GM18508 (cell line): ENCODE results near the gene MFSD12.
A peak's percentile ranks its signal among the peaks of the same experiment; 100 is the strongest.
"Not testable (repeated sequence)": the region's sequence is repeated elsewhere in the genome, so short reads cannot be mapped to it uniquely, and the experiment has no call there.

Source experiments
- ATAC-seq: cut with Tn5 transposase; IDR thresholded peaks from one replicate; pipeline ENCODE4 v1.9.1; 2021; ENCODE audit warnings: moderate number of reproducible peaks; ENCODE audit not compliant: insufficient read depth, unreplicated experiment

The MFSD12 gene

GRCh38 chr19:3511506-3512251 is 45.7 kb downstream of the MFSD12 start:
- ATAC-seq, result no peak

- ATAC-seq, result no peak
Observed at GRCh38 chr19:3510727-3511126, 46.7 kb downstream of the MFSD12 start.

- ATAC-seq, result no peak
Observed at GRCh38 chr19:3509566-3509989, 47.8 kb downstream of the MFSD12 start.

- no peak for ATAC-seq
Observed at GRCh38 chr19:3508771-3509535, 48.4 kb downstream of the MFSD12 start.

GRCh38 chr19:3508121-3508661 is 49.2 kb downstream of the MFSD12 start:
- not testable (repeated sequence) for ATAC-seq

- ATAC-seq, result no peak
Observed at GRCh38 chr19:3507371-3508120, 49.8 kb downstream of the MFSD12 start.

- no peak for ATAC-seq
Observed at GRCh38 chr19:3506384-3507340, 50.7 kb downstream of the MFSD12 start.

- ATAC-seq, result peak; percentile 66
Observed at GRCh38 chr19:3505598-3506383, 51.6 kb downstream of the MFSD12 start, which contains the start of gene FZR1. FZR1 (plus strand) TSS chr19:3506311; CDS start chr19:3522990, 16,679 bp downstream.

- no peak for ATAC-seq
Observed at GRCh38 chr19:3504735-3505134, 52.7 kb downstream of the MFSD12 start.

- ATAC-seq, result no peak
Observed at GRCh38 chr19:3503036-3503572, 54.3 kb downstream of the MFSD12 start.

- ATAC-seq, result no peak
Observed at GRCh38 chr19:3501780-3502179, 55.6 kb downstream of the MFSD12 start.

- ATAC-seq, result peak; percentile 67
Observed at GRCh38 chr19:3500429-3501101, 56.8 kb downstream of the MFSD12 start, which contains the start of gene DOHH. DOHH (minus strand) TSS chr19:3500674; CDS start chr19:3496814, 3,860 bp downstream.

GRCh38 chr19:3499738-3500428 is 57.5 kb downstream of the MFSD12 start:
- no peak for ATAC-seq

GRCh38 chr19:3497757-3498520 is 59.4 kb downstream of the MFSD12 start:
- no peak for ATAC-seq

- ATAC-seq, result no peak
Observed at GRCh38 chr19:3496392-3497273, 60.8 kb downstream of the MFSD12 start.
